Nephron progenitor cell (in vitro differentiated cells): ENCODE measurements around the gene B4GALT2.
A peak's percentile ranks its signal among the peaks of the same experiment; 100 is the strongest.

Experiments
- DNase-seq: peaks from one replicate; pipeline ENCODE4 v3.0.0; 2021
- H3K27ac Mint-ChIP-seq: 2 replicates; pipeline ENCODE4 v1.8.0; 2021; ENCODE audit warnings: mild to moderate bottlenecking, moderate library complexity, mixed read lengths
- H3K27me3 Mint-ChIP-seq: 2 replicates; pipeline ENCODE4 v1.8.0; 2021; ENCODE audit warnings: mild to moderate bottlenecking, low read depth, mixed read lengths; ENCODE audit not compliant: poor library complexity
- H3K36me3 Mint-ChIP-seq: 2 replicates; pipeline ENCODE4 v1.8.0; 2021; ENCODE audit warnings: low read depth, mixed read lengths
- H3K4me1 Mint-ChIP-seq: 2 replicates; pipeline ENCODE4 v1.8.0; 2021; ENCODE audit warnings: mixed read lengths
- H3K4me3 Mint-ChIP-seq: 2 replicates; pipeline ENCODE4 v1.8.0; 2021; ENCODE audit warnings: mild to moderate bottlenecking, moderate library complexity, mixed read lengths
- H3K9me3 Mint-ChIP-seq: 2 replicates; pipeline ENCODE4 v1.8.0; 2021; ENCODE audit warnings: mild to moderate bottlenecking, moderate library complexity, mixed read lengths
- CTCF ChIP-seq: fragments of 200-600 bp; sonication (generic); IDR thresholded peaks from 2 replicates; pipeline ENCODE4 v1.5.0; 2021; ENCODE audit warnings: antibody characterized with exemption

Gene B4GALT2

GRCh38 chr1:43963006-43963405, 16.0 kb upstream of the B4GALT2 start:
- Mint-ChIP-seq H3K27ac (no peak overlapping the region), H3K27me3 (no peaks in the 10 kb centered on the region), H3K4me1 (no peaks in the 10 kb centered on the region), H3K9me3 (peaks cover 2% of the 10 kb centered on the region), H3K36me3 (peaks cover 18% of the 10 kb centered on the region), H3K4me3 (no peak overlapping the region)
- DNase-seq: no peak
- no peak for TF ChIP-seq CTCF

- peaks cover 21% of the 10 kb centered on the region for H3K36me3 Mint-ChIP-seq
- TF ChIP-seq CTCF: no peak
- no peak overlapping the region for H3K4me3 Mint-ChIP-seq
- H3K9me3 Mint-ChIP-seq: peaks cover 10% of the 10 kb centered on the region
- H3K27me3 Mint-ChIP-seq: no peaks in the 10 kb centered on the region
- DNase-seq: no peak
- H3K4me1 Mint-ChIP-seq: no peaks in the 10 kb centered on the region
- H3K27ac Mint-ChIP-seq: no peak overlapping the region
These were observed 15.1 kb upstream of the B4GALT2 start for GRCh38 chr1:43963890-43964289.

- H3K9me3 Mint-ChIP-seq: peaks cover 10% of the 10 kb centered on the region
- no peak for DNase-seq
- no peaks in the 10 kb centered on the region for H3K27me3 Mint-ChIP-seq
- no peak overlapping the region for H3K4me3 Mint-ChIP-seq
- H3K27ac Mint-ChIP-seq: no peak overlapping the region
- TF ChIP-seq CTCF: no peak
- H3K36me3 Mint-ChIP-seq: peaks cover 21% of the 10 kb centered on the region
- H3K4me1 Mint-ChIP-seq: peaks cover 10% of the 10 kb centered on the region
These were observed 13.7 kb upstream of the B4GALT2 start for GRCh38 chr1:43965316-43965715.

- peaks cover 10% of the 10 kb centered on the region for H3K9me3 Mint-ChIP-seq
- TF ChIP-seq CTCF: no peak
- H3K27ac Mint-ChIP-seq: no peak overlapping the region
- H3K4me1 Mint-ChIP-seq: peaks cover 20% of the 10 kb centered on the region
- peaks cover 24% of the 10 kb centered on the region for H3K36me3 Mint-ChIP-seq
- H3K27me3 Mint-ChIP-seq: peaks cover under 1% of the 10 kb centered on the region
- H3K4me3 Mint-ChIP-seq: no peak overlapping the region
- peak; percentile 80 for DNase-seq
These were observed 10.6 kb upstream of the B4GALT2 start for GRCh38 chr1:43968348-43968948.

GRCh38 chr1:43969416-43969745, 9.6 kb upstream of the B4GALT2 start:
- peaks cover 4% of the 10 kb centered on the region for H3K27me3 Mint-ChIP-seq
- DNase-seq: no peak
- peak overlapping the region; percentile 97 for H3K4me3 Mint-ChIP-seq
- H3K4me1 Mint-ChIP-seq: peaks cover 28% of the 10 kb centered on the region
- TF ChIP-seq CTCF: no peak
- H3K9me3 Mint-ChIP-seq: peaks cover 10% of the 10 kb centered on the region
- no peak overlapping the region for H3K27ac Mint-ChIP-seq
- H3K36me3 Mint-ChIP-seq: peaks cover 24% of the 10 kb centered on the region

GRCh38 chr1:43969746-43970466, 9.1 kb upstream of the B4GALT2 start, which contains the start of gene DPH2:
TSS of gene DPH2 (plus strand) at chr1:43970010. CDS start at chr1:43970176, 166 bp downstream.
- Mint-ChIP-seq H3K27me3 (peaks cover 4% of the 10 kb centered on the region), H3K9me3 (peaks cover 10% of the 10 kb centered on the region), H3K4me1 (peaks cover 29% of the 10 kb centered on the region)

More at GRCh38 chr1:43969746-43970466, 9.1 kb upstream of the B4GALT2 start, which contains the start of gene DPH2:
- peaks cover 24% of the 10 kb centered on the region for H3K36me3 Mint-ChIP-seq
- no peak for TF ChIP-seq CTCF
- no peak within 1 kb of the TSS for H3K27ac Mint-ChIP-seq
- peak within 1 kb of the TSS; percentile 97 for H3K4me3 Mint-ChIP-seq
- peak; percentile 95 for DNase-seq
